GM18526 (cell line): ENCODE measurements around the gene RGS2.

Source experiments
- POLR2A ChIP-seq: IDR thresholded peaks from 3 replicates; pipeline ENCODE4 v1.6.1; 2011; ENCODE audit not compliant: insufficient read length; ENCODE audit errors: extremely low read depth

Gene RGS2

GRCh38 chr1:192808518-192809306, at the start of gene RGS2:
Gene RGS2 (plus strand): TSS chr1:192809039. CDS start chr1:192809072, 33 bp downstream.
- peak; percentile 97 for TF ChIP-seq POLR2A

GRCh38 chr1:192759104-192759503, 49.7 kb upstream of the RGS2 start:
- TF ChIP-seq POLR2A, result no peak

- TF ChIP-seq POLR2A, result no peak
These were observed 46.6 kb upstream of the RGS2 start for GRCh38 chr1:192762265-192762664.

- no peak for TF ChIP-seq POLR2A
These were observed 45.6 kb upstream of the RGS2 start for GRCh38 chr1:192763243-192763642.

GRCh38 chr1:192763756-192764155, 45.1 kb upstream of the RGS2 start:
- no peak for TF ChIP-seq POLR2A

GRCh38 chr1:192764675-192765074, 44.2 kb upstream of the RGS2 start:
- no peak for TF ChIP-seq POLR2A

GRCh38 chr1:192766009-192766625, 42.7 kb upstream of the RGS2 start:
- TF ChIP-seq POLR2A, result no peak

- TF ChIP-seq POLR2A, result no peak
These were observed 42.0 kb upstream of the RGS2 start for GRCh38 chr1:192766876-192767275.

- TF ChIP-seq POLR2A, result no peak
These were observed 41.0 kb upstream of the RGS2 start for GRCh38 chr1:192767798-192768197.

GRCh38 chr1:192768463-192768862, 40.4 kb upstream of the RGS2 start:
- no peak for TF ChIP-seq POLR2A

GRCh38 chr1:192771341-192771740, 37.5 kb upstream of the RGS2 start:
- TF ChIP-seq POLR2A, result no peak

GRCh38 chr1:192775631-192776030, 33.2 kb upstream of the RGS2 start:
- TF ChIP-seq POLR2A, result no peak

GRCh38 chr1:192776206-192776605, 32.6 kb upstream of the RGS2 start:
- TF ChIP-seq POLR2A, result no peak

GRCh38 chr1:192776998-192777397, 31.8 kb upstream of the RGS2 start:
- no peak for TF ChIP-seq POLR2A

GRCh38 chr1:192783791-192784190, 25.0 kb upstream of the RGS2 start:
- TF ChIP-seq POLR2A, result no peak

- no peak for TF ChIP-seq POLR2A
These were observed 24.4 kb upstream of the RGS2 start for GRCh38 chr1:192784397-192784796.

GRCh38 chr1:192786576-192786975, 22.3 kb upstream of the RGS2 start:
- TF ChIP-seq POLR2A, result no peak
